ENCODE data around the gene PEX11B. TPM values are rescaled to one million over a fixed set of nuclear protein-coding genes. Genes with fewer than 3 reads are reported as not detected.

The PEX11B gene
- total and polyA plus RNA-seq, 2 donors (not counting 3 experiments of a cell fraction or from before 2014, with no cell fraction given): 30.5 to 42.5 TPM

DNA sequence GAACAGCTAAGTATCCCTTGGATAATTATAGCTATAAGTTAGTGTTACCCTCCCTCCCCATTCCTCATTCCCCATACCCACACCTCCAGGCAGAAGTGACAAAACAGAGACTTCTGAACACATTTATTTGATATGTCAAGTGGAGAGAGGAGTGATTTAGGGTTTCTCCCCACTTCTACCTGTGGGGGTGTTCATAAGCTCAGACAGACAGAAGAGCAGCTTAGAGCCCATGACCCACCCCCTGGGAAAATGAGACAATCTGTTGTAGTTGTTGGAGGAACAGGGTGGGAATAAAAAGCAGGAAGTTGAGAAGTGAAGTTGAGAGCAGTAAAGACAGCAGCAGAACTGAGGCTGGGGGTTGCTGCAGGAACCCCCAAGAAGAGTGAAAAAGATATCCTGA lies 40.8 kb upstream of the PEX11B start:
- DNase-seq (ENCODE audit: low read depth, low spot score) (no peak), FAIRE-seq (no peak)
- no peaks in the 10 kb centered on the region for H3K27me3 ChIP-seq (ENCODE audit: control insufficient read depth in 2 of 2, insufficient read depth in 2 of 2, low read length in 2 of 2)
- H4K20me1 ChIP-seq (replicated peaks; ENCODE audit: control insufficient read depth, extremely low read depth, insufficient read depth, low read length): no peaks in the 10 kb centered on the region
- dilution Hi-C loops (cut with MboI; ENCODE audit: extremely low pct_ligation_motif_present, low sequenced_read_pairs): no loop called here
- H3K79me2 ChIP-seq (ENCODE audit: control insufficient read depth, insufficient read depth, low read length): peaks cover 30% of the 10 kb centered on the region
- intact Hi-C loops (cut with micrococcal nuclease): loop anchor here (5.0 kb wide), 1 partner anchor 52 kb away; no protein-coding TSS in a partner anchor
- no peaks in the 10 kb centered on the region for H3K36me3 ChIP-seq (ENCODE audit: control insufficient read depth in 2 of 2, extremely low read depth in 1 of 2, insufficient read depth in 2 of 2, low read length in 2 of 2)
- CTCF ChIA-PET: interaction anchor here (2.1 to 2.2 kb wide), 2 partner anchors 32 to 73 kb away, joined by 10 to 17 read pairs; partner anchors contain the start of gene RBM8A
- H3K4me1 ChIP-seq (ENCODE audit: control insufficient read depth, extremely low read depth, insufficient read depth, low read length): peaks cover 64% of the 10 kb centered on the region
- H3K9me1 ChIP-seq (replicated peaks; ENCODE audit: control insufficient read depth, extremely low read depth, insufficient read depth, low read length): no peaks in the 10 kb centered on the region
- H3K9me3 ChIP-seq (replicated peaks; ENCODE audit: control insufficient read depth, insufficient read depth, low read length): no peaks in the 10 kb centered on the region
- no peak overlapping the region for H2AFZ ChIP-seq (ENCODE audit: low read depth, low read length)
- BruUV-seq (replicated peaks): no TSS peak
- no peak overlapping the region for H3K9ac ChIP-seq (replicated peaks; ENCODE audit: extremely low read depth, insufficient read depth, low read length)
- TF ChIP-seq GATA2 (IDR thresholded peaks at IDR 0.05; ENCODE audit: insufficient read depth, insufficient read length, low read depth, low read length) (no peak), JUN (IDR thresholded peaks at IDR 0.05; ENCODE audit: borderline replicate concordance, insufficient read depth, insufficient read length, low read depth) (no peak), POLR2A (IDR thresholded peaks at IDR 0.05; ENCODE audit: low read depth, low read length) (no peak), FOS (IDR thresholded peaks at IDR 0.05; ENCODE audit: borderline replicate concordance, insufficient read depth, low read length) (no peak), EZH2 (IDR thresholded peaks at IDR 0.05; ENCODE audit: borderline replicate concordance, low read depth, low read length, severe bottlenecking) (no peak), MYC (IDR thresholded peaks at IDR 0.05; ENCODE audit: low read depth, low read length) (no peak)
- TF ChIP-seq, protein P1, sequence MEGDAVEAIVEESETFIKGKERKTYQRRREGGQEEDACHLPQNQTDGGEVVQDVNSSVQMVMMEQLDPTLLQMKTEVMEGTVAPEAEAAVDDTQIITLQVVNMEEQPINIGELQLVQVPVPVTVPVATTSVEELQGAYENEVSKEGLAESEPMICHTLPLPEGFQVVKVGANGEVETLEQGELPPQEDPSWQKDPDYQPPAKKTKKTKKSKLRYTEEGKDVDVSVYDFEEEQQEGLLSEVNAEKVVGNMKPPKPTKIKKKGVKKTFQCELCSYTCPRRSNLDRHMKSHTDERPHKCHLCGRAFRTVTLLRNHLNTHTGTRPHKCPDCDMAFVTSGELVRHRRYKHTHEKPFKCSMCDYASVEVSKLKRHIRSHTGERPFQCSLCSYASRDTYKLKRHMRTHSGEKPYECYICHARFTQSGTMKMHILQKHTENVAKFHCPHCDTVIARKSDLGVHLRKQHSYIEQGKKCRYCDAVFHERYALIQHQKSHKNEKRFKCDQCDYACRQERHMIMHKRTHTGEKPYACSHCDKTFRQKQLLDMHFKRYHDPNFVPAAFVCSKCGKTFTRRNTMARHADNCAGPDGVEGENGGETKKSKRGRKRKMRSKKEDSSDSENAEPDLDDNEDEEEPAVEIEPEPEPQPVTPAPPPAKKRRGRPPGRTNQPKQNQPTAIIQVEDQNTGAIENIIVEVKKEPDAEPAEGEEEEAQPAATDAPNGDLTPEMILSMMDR (IDR thresholded peaks at IDR 0.05; ENCODE audit: extremely low read depth in 1 of 2, insufficient read depth in 1 of 2, low read depth in 1 of 2, low read length in 2 of 2): no peak
- POLR2A ChIA-PET: no interaction called here
- no peak overlapping the region for H3K27ac ChIP-seq (ENCODE audit: insufficient read depth, low read depth, low read length)
- no peak overlapping the region for H3K4me3 ChIP-seq (replicated peaks in 1 of 3; ENCODE audit: insufficient read depth in 1 of 3, low read depth in 1 of 3, low read length in 3 of 3)
- no peak overlapping the region for H3K4me2 ChIP-seq (ENCODE audit: insufficient read depth, low read length)

Measured in endothelial cell of umbilical vein (primary cell).